HG03139 (cell line): Measurements from ENCODE around the gene ALK.

ENCODE experiments used
- ATAC-seq: cut with Tn5 transposase; IDR thresholded peaks from one replicate; pipeline ENCODE4 v1.9.1; 2021; ENCODE audit not compliant: unreplicated experiment

Gene ALK

DNA sequence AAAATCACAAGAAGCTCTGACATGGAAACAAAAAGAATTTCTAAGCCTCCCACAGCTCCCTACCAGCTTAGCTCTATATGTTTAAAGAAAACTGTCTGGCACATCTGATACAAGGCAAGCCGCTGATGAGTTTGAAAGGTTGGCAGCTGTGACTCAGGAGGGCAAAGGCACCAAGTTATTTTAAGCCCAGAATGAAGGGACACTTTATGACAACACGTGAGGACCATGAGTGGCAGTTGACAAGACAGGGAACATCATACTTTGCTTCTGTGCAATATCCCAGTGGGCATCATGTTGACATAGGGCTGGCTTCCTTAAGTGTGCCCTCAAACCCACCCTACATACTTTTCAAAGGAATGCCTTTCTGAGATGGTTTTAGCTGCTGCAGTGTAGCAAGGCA lies 533.3 kb downstream of the ALK start:
- ATAC-seq: no peak

DNA sequence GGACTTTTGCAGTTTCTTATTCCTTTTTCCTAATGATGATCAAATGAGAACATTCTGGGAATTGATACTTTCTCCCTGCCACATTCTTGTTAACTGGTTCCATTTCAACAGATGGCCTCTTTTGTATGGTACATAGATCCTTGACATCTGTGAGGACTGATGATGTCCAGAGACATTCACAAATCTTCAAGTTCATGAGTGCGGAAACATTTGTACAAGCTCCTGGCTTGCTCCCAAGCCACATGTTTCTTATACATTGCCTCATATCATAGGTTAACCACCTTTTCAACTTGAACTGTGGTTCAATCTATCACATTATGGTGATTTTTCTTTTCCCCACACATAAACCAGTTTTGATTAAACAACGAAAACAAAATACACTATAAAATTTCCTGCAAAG lies 538.9 kb downstream of the ALK start:
- no peak for ATAC-seq

DNA sequence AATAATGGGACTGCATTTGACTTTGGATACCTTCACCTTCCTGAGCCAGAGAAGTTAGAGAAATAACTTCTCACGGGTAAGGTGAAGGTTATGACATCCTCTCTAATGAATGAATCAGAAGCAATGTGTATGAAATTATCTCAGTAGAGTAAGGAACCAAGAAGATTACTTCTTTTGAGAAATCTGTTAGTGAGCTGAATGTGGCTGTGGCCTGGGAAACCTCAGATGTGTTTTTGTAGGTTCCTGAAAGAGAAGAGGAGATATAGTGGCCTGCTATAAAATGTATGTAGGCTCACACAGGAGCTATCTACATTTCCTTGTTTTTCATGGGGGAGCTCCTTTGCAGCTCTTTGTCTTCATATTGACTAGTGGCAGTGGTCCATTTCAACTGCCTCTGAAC lies 543.6 kb downstream of the ALK start:
- no peak for ATAC-seq

DNA sequence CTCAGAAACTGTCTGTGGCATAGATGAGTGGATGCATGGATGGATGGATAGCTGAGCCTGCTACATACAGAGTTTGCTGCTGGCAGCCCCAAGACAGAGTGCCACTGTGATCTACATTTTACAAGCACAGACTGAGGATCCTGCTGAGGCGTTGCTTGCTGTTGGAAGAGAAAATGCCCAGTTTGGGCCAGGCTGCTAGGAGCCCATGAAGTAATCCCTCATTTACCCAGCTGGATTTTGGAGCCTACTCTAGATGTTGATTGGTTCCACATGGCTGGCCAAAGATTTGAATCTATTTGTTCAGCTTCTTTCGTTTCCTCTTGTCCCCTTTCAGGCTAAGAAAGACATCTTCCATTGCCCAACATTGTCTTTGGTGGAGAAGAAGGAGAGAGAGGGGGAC lies 544.8 kb downstream of the ALK start:
- no peak for ATAC-seq

DNA sequence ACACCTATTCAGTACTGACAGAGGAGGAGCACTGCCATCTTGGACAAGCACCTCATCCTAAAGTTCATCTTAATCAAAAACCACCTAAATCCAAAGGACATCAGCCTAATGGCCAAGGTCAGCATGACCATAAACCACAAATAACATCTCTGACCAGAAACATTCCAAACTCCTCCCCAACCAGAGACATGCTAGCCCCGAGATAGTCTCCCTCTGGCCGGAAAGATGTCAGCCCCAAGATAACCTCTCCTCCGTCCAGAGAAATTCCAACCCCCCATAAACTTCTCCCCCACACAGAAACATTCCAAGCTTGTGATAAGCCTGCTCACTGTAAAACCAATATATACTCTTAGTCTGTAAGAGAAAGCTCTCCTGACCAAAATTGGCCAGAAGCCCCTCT lies 545.5 kb downstream of the ALK start:
- ATAC-seq: no peak

DNA sequence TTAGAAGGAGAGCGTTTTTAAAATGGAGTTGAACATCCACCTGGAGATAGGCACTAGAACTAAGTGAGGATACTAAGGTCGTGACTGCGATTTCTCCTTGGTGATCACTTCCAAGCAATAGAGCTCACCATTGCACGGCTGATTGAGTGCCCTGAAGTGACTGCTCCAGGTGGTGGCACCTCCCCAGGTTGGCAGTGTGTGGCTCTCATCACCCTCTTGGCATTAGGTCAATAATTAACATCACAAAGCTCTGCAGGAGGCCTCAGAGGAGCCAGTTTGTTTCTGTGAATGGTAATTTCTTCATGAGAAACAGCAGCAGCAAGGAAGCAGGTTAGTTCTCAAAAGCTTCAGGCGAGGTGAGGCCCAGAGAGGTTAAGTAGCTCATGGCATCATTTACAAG lies 546.6 kb downstream of the ALK start:
- ATAC-seq: no peak

DNA sequence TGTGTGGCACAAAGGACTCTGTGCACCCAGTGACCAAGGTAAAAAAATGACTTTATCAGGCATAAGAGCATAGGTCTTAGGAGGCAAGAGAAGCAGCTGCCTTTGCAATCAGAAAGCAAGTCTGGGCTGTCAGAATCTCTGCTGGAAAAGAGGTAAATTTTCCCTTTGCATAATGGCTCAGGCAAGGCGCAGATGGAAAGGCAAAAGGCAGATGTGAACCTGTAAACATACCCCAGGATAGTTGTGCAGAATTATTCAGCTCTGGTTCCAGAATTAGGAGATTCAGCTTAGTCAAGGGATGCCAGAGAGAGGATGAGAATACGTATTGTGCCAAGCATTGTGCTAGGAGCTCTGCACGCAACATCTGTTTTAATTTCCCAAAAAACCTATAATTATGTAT lies 547.5 kb downstream of the ALK start:
- no peak for ATAC-seq

DNA sequence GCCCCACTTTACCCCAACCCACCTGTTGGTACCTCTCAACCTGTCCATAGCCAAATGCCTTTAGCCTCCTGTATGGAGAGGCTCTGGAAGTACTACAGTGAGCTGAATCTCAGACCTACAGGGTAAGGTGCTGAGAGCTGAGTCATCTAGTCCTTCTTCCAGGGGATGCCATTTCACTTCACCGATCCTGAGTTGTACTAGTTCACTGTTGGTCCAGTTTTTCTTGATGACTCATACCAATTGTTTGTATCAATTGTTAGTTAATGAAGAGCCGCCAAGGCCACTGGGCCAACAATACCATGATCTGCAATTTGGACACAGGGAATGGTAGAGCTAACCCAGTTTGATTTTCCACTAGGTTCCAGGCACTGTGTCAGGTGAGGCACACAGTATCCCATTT lies 549.2 kb downstream of the ALK start:
- no peak for ATAC-seq

DNA sequence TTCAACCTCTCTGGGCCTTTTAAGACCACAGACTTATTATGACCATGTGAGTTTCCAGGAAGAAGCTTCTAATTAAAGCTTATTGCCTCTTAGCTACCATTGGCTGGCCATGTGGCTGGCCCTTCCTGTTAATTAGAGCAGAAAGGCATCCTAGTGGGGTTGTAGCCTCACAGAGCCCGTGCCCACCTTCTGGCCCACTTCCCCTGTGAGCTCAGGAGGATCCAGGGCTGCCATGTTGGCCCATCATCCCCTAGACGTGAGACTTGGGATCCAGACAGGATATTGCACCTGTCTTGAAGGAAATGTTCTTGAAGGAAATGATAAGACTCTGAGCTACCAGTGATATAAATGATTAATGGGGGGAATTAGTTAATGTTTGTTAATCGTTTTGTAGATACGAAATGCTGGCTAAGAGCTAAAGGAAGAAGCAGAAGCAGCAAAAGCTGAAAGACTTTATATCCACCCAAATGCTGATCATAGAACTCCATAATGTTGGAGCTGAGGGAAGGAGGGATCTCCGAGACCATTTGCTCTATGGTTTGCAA lies 550.7 kb downstream of the ALK start:
- ATAC-seq: no peak

DNA sequence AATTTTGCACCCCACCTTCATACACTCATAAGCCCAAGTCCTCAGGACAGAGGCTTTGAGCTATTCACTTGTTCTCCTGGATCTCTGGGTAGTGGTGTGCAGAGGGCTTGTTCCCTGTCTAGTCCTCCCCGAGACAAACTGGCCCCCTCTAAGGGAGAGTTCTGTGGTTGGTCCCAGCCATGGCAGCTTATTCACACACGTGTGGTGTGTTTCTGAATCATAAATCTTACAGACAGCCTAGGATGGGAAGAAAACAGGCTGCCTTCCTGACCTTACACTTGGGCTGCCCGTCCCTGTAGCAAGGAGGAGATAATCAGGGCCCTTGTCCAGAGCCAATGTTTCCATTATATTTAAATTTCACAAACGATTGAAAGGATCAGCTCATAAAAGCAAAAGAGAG lies 551.2 kb downstream of the ALK start:
- no peak for ATAC-seq

DNA sequence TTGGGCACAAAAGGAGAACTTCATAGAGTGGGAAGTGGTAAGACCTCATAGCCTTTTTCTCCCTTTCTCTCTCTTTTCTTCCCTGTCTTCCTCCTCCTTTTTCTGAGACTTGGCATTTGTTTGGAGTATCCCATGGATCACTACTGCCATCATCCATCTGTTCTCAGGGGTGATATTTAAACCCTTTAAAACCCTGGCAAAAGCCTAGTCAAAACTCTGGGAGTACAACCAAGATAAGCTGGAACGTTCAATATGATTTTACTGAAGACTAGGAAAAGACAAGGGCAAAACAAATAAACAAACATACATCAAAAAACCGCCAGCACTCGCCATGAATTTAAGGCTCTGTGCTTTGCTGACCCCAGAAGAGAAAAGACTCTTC lies 552.7 kb downstream of the ALK start:
- no peak for ATAC-seq

DNA sequence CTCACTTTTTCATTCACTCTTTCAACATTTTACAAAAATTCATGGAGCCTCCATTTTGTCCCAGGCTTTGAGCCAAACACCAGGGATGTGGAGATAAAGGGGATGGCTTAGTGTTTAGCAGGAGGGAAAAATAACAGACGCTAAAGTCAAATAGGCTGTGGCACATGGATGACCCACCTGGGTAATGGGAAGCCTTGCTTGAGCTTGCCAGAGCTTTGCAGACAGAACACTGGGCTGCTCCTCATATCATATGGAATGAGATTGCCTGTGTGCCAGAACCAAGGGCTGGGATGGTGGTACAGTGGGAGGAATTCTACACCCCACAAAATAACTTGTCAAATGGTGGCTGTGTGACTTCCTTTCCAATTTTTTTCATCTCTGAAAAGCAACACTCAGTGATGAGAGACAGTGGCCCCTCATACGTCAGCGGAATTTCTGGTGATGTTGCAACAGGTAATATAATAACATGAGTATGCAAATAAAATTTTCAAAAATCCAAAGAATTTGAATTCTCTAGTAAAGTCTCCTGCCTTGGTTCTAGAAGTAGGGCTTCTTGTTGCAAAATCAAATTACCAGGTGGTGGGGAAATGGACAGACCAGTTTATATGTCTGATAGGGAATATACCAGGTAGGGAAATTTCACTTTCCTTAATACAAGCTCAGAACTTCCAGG lies 553.3 kb downstream of the ALK start:
- ATAC-seq: no peak

DNA sequence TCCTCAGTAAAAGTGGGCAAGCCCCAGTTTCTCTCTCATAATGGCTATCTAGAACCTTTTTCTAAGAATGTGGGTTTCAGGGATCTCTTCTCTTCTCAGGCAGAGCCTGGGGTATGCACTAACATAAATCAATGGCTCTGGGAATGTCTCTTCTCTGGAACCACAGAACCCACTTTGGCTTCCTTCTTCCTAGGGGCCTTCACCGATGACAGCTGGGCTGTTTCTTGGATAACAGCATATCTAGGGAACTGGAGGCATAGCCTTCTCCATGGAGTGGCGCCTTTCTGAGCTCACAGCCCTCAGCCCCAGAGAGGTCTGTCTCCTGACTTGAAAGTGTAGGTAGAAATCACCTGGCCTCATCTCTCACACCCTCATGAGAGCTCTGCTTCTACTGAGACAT lies 558.3 kb downstream of the ALK start:
- ATAC-seq: no peak

DNA sequence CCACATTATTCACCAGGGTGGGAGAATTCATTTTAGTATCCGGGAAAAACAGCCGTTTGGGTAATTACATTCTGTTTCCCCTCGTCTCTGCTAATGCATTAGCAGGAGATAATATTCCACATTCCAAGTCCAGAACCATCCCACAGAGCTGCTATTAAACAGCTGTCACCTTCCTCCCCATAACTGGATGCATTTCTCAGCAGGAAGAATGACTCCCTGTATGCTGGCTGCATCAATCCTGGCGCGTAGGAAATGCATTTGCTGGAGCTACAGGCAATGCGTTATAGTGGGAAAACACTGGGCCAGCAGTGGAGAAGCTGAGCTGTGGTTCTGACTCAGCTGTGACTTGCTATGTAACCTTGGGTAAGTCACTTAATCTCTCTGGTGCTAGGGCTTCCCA lies 560.2 kb downstream of the ALK start:
- ATAC-seq: no peak

DNA sequence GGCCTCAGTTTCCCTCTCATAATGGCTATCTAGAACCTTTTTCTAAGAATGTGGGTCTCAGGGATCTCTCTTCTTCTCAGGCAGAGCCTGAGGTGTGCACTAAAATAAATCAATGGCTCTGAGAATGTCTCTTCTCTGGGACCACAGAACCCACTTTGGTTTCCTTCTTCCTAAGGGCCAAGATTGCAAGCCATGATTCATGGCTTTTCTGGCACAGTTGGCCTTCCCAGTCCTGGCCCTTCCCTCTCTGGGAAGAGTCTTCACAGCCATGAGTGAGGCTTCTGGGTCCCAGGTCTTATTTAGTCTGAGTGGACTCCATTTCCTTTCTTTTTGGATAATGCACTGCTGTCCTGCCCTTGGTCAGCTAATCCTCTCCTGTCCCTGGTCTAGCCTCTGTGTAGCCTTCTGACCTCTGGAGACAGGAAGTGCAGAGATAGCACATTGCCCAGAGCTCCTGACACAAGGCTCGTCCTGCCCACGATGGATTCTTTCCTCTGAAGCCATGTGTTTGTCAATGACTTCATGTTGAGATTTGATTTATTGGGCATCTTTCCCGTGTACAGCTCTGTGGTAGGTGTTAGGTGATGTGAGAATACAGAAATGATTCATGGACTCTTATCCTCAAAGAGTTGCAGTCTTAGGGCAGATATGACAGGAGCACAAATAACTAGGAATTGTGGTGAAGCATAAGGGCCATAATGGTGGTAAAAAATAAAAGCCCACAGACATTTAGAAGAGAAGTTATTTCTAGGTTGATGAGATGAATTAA lies 561.2 kb downstream of the ALK start:
- no peak for ATAC-seq

DNA sequence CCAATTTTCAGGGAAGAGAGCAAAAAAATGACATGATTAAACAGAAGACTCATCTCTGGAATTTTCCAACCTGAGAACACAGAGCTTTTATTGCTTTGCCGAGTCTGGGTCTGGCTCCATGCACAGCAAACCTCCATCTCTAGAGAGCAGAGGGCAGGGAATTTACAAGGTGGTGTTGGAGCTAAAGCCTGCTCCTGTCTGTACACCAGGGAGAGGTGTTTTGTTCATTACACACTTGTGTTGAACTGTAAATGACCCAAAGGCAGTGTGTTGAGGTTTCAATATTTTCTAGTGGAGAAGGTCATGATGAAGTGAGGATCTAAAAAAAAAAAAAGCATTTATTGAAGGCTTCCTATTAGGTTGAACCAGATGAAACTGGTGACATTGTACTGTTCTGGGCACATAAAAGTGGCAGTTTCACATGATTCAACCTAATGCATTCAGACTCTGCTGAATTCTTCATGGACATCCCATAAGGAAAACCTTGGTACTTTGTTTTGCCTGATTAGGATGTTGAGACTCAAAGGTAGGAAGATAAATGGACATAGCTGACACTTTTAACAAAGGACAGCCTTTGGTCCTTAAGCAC lies 567.9 kb downstream of the ALK start:
- ATAC-seq: no peak

DNA sequence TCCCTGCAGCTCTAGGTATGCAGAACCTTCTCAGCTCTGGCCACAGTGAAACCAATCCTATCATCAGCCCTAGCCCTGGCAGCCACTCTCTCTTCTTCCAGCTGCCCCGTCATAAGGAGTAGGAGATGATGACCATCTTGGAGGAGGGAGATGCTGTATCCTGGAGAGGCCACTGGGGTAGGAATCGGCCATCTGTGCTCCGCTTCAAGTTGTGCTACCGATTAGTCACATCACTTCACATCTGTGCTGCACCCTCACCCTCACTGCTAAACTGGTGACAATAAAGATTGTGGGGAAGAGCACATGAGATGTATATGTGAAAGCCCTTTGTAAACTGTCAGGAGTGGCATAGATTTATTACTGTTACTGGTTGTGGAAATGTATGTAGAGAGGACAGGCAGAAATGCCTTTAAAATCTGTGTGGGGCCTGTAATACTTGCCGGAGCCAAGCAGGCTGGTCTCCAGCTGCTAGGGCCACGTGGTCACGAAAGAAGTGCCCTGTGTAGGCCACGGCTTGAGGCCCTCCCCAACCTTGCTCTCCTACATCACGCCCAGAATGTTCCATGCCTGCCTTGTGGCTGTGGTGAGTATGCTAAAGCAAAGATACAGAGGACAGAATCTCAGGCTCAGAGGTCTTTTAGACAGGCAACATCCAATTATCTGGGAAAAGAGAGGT lies 569.3 kb downstream of the ALK start:
- ATAC-seq: no peak

DNA sequence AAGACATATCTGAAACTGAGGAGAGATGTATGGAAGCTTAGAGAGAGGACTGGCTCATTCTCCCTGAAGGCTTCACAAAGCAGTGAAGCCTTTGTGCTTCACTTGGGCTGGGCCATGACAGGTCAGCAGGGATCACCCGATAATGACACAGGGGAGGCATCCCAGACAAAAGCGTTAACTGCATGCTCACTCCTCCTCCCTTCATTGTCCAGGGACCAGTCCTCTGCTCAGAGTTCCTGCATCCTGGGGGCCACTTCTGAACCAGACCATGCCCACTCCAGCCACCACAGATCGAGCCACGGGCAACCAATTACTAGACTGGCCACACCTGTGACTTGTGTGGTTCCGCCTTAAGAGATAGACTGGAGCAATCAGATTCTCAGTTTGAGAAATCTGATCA lies 570.1 kb downstream of the ALK start:
- ATAC-seq: no peak

DNA sequence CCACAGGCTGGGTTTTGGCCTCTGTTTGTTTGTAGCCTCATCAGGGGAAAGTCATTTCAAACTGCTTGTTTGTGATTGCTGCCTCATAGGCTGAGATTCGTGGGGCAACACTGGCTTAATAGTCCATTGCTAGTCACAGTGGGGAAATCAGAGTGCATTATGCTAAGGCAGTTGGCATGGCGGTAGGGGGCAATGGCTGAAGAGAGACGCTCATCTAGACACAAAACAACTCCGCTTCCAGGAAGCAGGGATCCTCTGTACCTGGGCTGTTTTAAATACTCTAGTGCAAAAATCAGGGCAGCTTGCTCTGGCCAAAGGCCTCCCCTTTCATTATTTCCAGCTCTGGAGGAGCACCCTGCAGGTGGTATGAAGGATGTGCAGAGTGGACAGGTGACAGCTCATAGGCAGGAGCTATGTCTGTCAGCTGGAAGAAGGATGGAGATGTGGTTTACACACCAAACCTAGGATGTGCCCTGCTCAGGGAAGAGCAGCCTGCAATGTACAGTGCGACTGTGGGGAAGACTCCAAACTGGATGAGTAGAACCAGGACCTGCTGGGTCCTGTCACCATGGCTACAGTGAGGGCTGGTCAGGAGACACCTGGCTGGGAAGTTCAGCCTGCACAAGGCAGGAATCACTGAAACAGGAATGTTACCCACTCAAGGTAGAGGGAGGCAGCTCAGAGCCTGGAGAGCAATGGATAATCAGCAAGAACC lies 571.9 kb downstream of the ALK start:
- ATAC-seq: no peak

DNA sequence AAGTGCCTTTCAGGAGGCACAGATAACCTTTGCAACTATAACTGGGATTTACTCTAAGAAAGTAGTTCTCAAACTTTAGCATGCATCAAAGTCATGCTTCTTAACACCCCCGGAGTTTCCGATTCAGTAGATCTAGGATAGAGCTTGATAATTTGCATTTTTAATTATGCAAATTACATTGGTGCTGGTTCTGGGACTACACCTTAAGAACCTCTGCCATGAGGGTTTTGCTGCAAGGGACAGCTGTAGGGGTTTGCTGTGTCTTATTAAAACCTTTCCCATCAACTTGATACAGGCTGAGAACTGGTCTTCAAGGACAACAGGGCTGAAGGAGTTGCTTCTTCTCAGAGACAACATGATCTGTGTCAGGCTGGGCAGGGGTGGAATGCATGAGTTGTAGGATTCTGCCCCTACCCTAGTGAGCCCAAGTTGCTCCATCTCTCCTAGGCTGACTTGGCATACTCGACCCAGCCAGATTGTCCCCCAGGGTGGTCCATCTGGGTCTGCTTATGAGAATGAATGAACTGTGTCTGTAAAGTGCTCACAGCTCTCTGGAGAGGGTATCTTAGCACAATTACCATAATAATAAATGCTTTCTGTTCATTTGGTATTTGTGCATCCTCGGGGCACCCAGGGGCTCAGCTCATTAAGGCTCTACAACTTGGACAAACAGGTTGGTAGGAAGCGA lies 573.5 kb downstream of the ALK start:
- ATAC-seq: no peak

DNA sequence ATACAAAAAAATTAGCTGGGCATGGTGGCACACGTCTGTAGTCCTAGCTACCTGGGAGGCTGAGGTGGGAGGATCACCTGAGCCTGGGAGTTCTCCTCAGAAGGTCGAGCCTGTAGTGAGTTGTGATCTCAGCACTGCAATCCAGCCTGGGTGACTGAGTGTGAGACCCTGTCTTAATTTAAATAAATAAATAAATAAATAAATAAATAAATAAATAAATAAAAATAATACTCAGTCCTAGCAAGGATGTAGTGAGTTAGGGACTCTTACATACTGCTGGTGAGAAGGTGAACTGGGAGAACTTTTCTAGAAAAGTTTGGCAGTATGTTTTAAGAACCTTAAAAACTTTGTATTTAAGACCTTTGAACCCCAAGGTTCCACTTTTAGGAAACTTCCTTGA lies 576.1 kb downstream of the ALK start:
- ATAC-seq: no peak
